HG03442 (cell line): ENCODE measurements around the gene TST.
"Not testable (repeated sequence)": the region's sequence is repeated elsewhere in the genome, so short reads cannot be mapped to it uniquely, and the experiment has no call there.

ENCODE experiments used
- ATAC-seq: cut with Tn5 transposase; IDR thresholded peaks from one replicate; pipeline ENCODE4 v1.9.1; 2021; ENCODE audit warnings: mild to moderate bottlenecking, moderate library complexity; ENCODE audit not compliant: unreplicated experiment

TST gene

DNA sequence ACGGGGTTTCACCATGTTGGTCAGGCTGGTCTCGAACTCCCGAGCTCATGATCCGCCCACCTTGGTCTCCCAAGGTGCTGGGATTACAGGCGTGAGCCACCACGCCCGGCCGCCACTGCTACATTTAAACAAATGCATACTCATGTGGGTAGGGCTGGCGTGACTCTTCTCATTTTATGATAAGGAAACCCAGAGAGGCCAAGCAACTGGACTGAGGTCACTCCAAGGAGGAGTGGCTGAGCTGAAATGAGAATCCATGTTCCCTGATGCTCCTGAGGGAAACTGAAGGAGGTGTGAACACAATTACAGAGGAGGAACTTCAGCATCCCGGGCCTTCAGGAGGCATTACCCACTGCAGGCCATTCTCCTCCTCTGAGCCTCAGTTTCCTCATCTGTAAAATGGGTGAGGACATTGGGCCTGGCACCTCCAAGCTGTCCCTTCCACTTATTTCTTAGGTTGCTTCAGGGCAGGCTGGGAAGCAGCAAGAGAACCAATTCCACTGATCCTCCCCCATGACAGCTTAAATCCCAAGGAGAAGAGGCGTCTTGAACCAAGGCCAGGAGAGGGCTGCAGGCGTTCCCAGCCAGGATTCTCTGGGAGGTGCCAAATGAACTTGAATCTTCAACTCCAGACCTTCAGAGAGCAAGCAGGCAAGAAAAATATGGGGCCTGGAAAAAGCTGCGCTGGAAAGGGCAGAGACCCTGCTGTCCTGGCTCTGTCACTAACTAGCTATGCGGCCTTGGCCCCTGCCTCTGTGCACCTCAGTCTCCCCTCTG lies 2.9 kb downstream of the TST start:
- ATAC-seq = no peak

DNA sequence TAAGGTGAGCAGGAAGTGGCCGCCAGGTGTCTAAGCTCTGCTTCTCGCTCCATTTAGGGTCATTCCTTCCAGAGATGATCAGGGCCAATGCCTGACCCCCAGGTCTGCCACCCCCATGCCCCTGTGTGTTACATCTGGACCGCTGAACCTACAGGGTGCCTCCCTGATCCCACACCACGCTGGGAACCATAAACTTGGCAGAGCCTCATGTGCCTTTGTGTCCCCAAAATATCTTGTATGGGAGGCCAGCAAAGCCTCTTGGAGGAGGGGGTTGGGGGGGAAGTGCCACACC lies 3.7 kb downstream of the TST start:
- no peak for ATAC-seq

GRCh38 chr22:37014835-37015586 lies 4.2 kb downstream of the TST start:
- ATAC-seq = no peak

DNA sequence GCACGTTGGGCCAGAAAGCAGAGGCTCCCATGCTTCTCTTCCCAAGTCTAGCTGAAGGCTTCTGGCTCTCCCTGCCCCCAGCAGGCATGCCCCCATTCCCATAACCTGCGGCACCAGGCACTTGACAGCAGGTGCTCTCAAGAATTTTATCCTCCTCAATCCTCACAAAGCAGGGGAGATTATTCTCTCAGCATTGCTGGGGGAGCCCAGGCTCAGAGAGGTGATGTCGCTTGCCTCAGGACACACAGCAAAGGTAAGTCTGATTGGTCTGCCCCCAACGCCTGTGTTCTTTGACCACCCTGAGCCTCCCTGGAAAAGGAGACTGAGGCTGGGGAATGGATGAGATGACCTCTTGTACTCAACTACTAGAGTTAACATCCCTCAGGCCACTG lies 4.8 kb downstream of the TST start:
- ATAC-seq = no peak

DNA sequence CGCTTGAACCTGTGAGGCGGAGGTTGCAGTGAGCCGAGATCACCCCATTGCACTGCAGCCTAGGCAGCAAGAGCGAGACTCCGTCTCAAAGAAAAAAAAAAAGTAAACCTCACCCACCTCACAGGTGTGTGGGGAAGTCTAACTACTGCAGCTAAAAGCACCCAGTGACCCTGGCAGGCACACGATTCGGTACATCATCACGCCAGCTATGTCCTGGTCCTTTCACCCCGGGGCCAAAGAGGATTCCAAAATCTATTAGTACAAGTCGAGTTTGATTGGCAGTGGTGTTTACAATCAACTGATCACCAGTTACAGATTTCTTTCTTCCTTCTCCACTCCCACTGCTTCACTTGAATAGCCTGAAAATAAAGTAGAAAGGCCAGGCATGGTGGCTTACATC lies 6.3 kb downstream of the TST start:
- no peak for ATAC-seq

GRCh38 chr22:37012262-37012904 lies 6.9 kb downstream of the TST start:
- ATAC-seq = no peak

- ATAC-seq = no peak
These were observed 7.8 kb downstream of the TST start for GRCh38 chr22:37011472-37011871.

DNA sequence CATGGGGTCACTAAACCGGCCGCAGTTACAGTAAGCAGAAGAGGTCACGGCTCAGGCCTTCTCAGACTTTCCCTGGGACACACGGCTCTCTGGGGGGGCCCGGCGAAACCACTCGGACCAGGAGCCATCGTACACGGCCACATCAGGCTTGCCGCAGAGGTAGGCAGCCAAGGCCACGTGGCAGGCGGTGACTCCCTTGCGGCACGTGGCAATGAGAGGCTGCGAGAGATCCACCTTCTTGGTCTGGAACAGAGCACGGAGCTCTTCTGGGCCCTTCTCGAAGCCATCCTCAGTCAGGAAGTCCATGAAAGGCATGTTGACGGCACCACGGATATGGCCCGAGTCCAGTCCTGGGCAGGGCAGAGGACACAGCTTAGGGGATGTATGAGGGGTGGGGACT lies 8.3 kb downstream of the TST start:
- ATAC-seq = no peak

DNA sequence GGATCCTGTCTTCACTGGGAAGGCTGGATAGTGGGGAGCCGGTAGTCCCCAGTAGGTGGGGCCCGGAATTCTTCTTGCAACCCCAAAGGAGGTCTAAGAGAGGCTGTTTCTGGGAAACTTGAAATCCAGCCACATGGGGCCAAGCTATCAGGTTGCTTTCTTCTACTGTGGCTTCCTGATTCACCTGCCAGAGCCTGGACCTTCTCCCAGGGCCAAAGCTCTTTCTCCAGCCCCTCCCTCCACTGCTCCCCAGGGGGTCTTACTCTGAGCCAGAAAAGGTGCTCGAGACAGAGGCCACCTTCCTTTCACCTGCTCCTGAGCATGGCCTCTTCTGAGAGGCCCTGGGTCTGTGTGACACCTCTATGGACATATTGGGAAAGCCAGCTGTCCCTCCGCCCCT lies 9.1 kb downstream of the TST start:
- no peak for ATAC-seq

DNA sequence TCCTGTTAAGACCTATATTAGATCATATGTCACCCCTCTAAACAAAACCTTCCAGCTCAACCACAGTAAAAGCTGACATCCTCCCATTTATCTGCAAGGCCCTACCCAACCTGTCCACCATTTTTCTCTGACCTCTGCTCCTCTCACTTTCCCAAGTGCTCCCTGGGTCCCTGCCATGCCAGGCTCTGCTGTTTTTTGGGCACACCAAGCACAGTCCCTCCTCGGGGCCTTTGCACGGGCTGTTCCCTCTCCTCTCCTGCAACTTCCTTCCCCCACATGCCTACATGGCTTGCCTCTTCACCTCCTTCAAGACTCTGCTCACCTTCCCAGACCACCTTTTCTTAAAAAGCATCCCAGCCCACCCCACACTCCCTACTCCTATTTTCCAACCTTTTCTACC lies 9.8 kb downstream of the TST start:
- no peak for ATAC-seq

GRCh38 chr22:37008365-37008764 lies 10.9 kb downstream of the TST start:
- ATAC-seq = no peak

- no peak for ATAC-seq
These were observed 11.6 kb downstream of the TST start for GRCh38 chr22:37007651-37008050.

DNA sequence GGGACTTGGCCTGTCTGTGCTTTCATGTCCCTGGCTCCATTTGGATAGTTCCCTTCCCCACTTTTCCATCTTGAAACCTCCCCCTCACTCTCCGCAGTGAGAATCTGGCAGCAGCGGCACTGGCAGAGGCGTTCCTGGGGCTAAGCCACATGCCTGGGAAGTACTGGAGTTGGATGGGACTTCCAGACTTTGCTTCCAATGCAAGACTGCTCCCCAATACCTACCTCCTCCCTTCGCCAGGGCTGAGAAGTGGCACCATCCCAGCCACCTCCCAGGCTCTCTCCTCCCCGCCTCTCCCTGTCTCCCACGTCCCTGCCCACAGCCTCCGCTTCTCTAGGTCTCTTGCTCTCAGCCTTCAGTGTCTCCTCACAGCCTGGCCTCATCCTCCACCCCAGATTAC lies 16.6 kb downstream of the TST start:
- ATAC-seq = no peak

- no peak for ATAC-seq
These were observed 17.4 kb downstream of the TST start for GRCh38 chr22:37001826-37002225.

GRCh38 chr22:37000676-37001534 lies 18.3 kb downstream of the TST start:
- ATAC-seq = no peak

DNA sequence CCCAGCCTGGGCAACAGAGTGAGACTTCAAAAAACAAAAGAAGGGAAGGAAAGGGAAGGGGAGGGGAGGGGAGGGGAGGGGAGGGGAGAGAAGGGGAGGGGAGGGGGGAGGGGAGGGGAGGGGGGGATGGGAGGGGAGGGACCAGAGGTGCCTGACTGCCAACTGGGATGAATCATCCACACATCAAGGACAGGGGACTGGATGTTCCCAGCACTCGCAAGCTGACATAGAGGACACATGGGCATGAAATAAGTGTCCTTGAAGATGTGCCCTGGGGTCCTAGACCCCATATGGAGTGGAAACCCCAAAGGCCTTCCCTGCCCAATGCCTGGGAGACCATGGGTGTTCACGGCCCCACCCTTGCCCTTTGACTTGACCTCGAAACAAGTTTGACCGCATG lies 19.8 kb downstream of the TST start:
- no peak for ATAC-seq

DNA sequence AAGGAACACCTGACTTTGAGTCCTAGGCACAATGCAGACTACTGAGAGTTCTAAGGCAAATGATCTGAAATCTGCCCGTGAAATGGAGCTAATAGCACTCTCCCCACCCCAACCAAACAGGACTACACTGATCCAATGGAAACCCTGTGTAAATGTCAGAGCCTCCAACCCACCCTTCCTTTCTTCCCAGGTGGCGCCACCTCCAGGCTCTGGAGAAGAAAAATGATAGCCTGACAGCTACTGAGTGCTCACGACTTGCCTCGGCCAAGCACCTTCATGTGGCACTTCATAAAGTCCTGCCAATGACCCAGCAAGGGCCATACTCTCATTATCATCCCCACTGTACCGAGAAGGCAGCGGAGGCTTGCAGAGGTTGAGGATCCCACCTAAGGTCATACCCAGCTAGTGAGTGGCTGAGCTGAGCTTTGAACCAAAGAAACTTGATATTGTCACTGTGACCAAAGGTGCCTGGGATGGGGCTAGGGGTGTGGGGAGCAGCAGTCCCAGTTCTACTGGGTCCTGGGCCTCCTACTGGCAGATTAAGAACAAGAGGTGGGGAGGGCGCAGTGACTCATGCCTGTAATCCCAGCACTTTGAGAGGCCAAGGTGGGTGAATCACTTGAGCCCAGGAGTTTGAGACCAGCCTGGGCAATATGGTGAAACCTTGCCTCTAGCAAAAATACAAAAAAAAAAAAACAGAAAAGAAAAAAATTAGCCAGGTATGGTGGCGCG lies 20.5 kb downstream of the TST start:
- no peak for ATAC-seq

DNA sequence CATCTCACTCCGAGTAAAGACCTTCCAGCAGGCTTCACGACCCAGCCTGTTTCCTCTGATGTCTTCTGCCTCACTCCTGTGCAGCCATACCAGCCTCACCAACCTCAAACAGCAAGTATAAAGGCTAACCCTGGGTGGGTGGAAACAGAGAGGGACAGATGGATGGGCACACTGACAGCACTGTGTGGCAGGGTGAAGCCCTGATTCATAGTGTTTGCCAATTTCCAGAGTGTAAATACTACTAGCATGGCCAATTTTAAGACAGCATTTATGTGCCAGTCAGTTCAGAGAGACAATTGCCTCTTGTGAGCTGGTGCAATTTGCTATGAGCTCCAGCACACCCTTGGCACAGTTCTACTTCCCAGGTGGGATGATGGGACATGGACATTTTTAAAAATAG lies 21.5 kb downstream of the TST start:
- ATAC-seq = no peak

- ATAC-seq = no peak
These were observed 28.0 kb downstream of the TST start for GRCh38 chr22:36991206-36991605.

DNA sequence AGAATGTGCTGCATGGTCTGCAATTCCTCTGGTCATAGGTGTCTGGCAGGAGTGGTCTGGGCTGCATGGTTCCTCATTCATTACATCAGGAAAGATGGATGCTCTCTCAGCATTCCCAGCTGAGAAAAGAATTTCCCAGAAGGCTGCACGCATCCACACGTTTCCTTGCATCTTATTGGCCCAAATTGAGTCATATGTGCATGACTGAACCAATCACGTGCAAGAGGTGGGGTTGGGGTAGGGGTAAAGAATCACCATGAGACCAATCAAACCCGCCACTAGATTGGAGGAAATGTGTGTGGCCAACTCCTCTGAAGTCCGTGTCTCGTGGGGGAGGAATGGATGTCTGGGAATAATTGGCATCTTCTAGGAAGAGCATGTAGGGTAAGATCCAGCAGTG lies 28.8 kb downstream of the TST start:
- ATAC-seq = no peak

- not testable (repeated sequence) for ATAC-seq
These were observed 30.2 kb downstream of the TST start for GRCh38 chr22:36989012-36989411.
